Thyroid gland (tissue), 4 donors: Measurements from ENCODE around the gene TMEM209. TPM values are rescaled to one million over a fixed set of nuclear protein-coding genes. Genes with fewer than 3 reads are reported as not detected.
A peak's percentile ranks its signal among the peaks of the same experiment; 100 is the strongest.

Experiments used
- DNase-seq, 2 donors: peaks; one replicate each; pipeline ENCODE4 v3.0.0-alpha.2; 2019
- H3K27ac ChIP-seq, 3 donors: fragments of 200-600 bp; sonication (generic); 1 replicate in 2 of 3; 2 replicates in 1 of 3; pipeline ENCODE4 v1.5.1; 2016 to 2019; ENCODE audit warnings: mild to moderate bottlenecking in 1 of 3, moderate library complexity in 1 of 3
- H3K27me3 ChIP-seq: fragments of 200-600 bp; sonication (generic); one replicate; pipeline ENCODE4 v1.5.1; 2019
- H3K36me3 ChIP-seq, 2 donors: fragments of 200-600 bp; sonication (generic); one replicate each; pipeline ENCODE4 v1.5.1; 2016 to 2019
- H3K4me1 ChIP-seq, 2 donors: fragments of 200-600 bp; sonication (generic); one replicate each; pipeline ENCODE4 v1.5.1; 2017 to 2019
- H3K4me3 ChIP-seq, 3 donors: fragments of 200-600 bp; sonication (generic); replicated peaks in 1 of 3; 1 replicate in 2 of 3; 2 replicates in 1 of 3; pipeline ENCODE4 v1.5.1; 2016; ENCODE audit warnings: mild to moderate bottlenecking in 1 of 3
- H3K9me3 ChIP-seq: fragments of 200-600 bp; sonication (generic); one replicate; pipeline ENCODE4 v1.5.1; 2017
- POLR2A ChIP-seq, 2 donors: fragments of 450-650 bp; IDR thresholded peaks; one replicate each; pipeline ENCODE4 v1.6.1; 2017; ENCODE audit warnings: antibody characterized with exemption in 2 of 2, mild to moderate bottlenecking in 2 of 2, moderate library complexity in 1 of 2
- WGBS, 2 donors: methylation state at CpG; one replicate each; pipeline ENCODE4 v1.1.5; 2017; 5-methylcytosine and 5-hydroxymethylcytosine counted together
- intact Hi-C: fragments of 100-400 bp; cut with DNase I; formaldehyde crosslinking; loops from one replicate; pipeline ENCODE4 v1.15.1; 2023
- total RNA-seq, 4 donors: library from RNA; depleted of rRNA; stranded (reverse); fragments of >200 nt; gene quantifications; one replicate each; pipeline ENCODE4 v1.2.3, GENCODE V29; 2016
- TF ChIP-seq, protein P1 (sequence below), 6 experiments: fragments of 200-600 bp in 3 of 6; fragments of 450-650 bp in 3 of 6; sonication (generic) in 3 of 6; IDR thresholded peaks; one replicate each; pipeline ENCODE4 v1.5.1; 2016 to 2019; ENCODE audit warnings: antibody characterized with exemption in 6 of 6, mild to moderate bottlenecking in 2 of 6, inconsistent platforms in 1 of 6, moderate library complexity in 1 of 6

The TMEM209 gene
- total RNA-seq, 4 donors from 2014 or later, result 19.5 to 28.0 (median 24.5) TPM

DNA sequence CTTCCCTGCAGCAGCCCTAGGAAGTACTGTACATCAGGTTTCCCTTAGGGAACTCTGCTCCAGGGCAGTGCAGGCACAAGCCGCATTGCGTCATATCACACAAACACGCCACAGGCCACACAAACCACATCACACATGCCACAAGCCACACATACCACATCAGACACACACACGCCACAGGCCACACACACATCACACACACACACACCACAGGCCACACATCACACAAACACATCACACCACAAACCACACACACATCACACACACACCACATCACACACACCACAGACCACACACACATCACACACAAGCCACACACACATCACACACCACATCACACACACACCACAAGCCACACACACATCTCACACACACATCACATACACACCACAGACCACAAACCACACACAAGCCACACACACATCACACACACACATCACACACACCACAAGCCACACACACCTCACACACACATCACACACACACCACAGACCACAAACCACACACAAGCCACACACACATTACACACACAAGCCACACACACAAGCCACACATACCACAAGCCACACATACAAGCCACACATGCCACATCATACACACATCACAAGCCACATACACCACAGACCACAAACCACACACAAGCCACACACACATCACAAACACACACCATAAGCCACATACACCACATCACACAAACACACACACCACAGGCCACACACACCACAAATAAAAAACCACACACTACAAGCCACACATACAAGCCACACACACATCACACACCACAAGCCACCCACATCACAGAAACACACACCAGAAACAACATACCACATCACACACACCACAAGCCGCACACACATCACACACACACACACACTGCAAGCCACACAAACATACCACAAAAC is 53.4 kb downstream of the TMEM209 start:
- Histone ChIP-seq H3K36me3 (no peaks in the 10 kb centered on the region), H3K27me3 (no peaks in the 10 kb centered on the region), H3K4me1 (peaks cover 19 to 35% of the 10 kb centered on the region in 2 donors), H3K4me3 (no peak overlapping the region), H3K27ac (no peak overlapping the region), H3K9me3 (no peaks in the 10 kb centered on the region)
- 90 to 93% methylated on average over 5 of the region's 5 CpGs for WGBS, 2 donors
- TF ChIP-seq, protein P1, sequence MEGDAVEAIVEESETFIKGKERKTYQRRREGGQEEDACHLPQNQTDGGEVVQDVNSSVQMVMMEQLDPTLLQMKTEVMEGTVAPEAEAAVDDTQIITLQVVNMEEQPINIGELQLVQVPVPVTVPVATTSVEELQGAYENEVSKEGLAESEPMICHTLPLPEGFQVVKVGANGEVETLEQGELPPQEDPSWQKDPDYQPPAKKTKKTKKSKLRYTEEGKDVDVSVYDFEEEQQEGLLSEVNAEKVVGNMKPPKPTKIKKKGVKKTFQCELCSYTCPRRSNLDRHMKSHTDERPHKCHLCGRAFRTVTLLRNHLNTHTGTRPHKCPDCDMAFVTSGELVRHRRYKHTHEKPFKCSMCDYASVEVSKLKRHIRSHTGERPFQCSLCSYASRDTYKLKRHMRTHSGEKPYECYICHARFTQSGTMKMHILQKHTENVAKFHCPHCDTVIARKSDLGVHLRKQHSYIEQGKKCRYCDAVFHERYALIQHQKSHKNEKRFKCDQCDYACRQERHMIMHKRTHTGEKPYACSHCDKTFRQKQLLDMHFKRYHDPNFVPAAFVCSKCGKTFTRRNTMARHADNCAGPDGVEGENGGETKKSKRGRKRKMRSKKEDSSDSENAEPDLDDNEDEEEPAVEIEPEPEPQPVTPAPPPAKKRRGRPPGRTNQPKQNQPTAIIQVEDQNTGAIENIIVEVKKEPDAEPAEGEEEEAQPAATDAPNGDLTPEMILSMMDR (IDR thresholded peaks at IDR 0.05), result no peak
- no peak for TF ChIP-seq POLR2A (IDR thresholded peaks at IDR 0.05)
- intact Hi-C loops, result no loop called here
- no peak for DNase-seq

DNA sequence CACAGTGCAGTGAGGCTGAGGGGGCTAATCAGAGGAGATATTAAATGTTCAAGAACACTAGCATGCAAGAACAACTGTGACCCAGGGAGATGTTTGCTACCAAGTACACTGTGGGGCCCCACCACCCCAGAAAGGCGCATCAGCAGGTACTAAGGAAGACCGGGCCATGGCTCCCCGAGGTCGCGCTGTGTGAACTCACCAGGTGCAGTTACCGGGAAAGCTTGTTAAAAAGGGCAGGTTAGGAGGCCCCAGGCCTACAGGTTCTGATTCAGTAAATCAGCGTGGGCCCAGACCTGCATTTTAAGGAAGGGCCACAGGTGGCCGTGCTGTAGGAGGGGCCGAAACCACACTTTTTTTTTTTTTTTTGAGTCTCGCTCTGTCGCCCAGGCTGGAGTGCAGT is 54.6 kb downstream of the TMEM209 start:
- WGBS, 2 donors, result 94 to 97% methylated on average over 11 of the region's 11 CpGs
- no peaks in the 10 kb centered on the region for H3K9me3 ChIP-seq
- H3K27ac ChIP-seq, result no peak overlapping the region
- TF ChIP-seq, protein P1 (IDR thresholded peaks at IDR 0.05), result no peak
- no peak for TF ChIP-seq POLR2A (IDR thresholded peaks at IDR 0.05)
- intact Hi-C loops, result no loop called here
- H3K4me1 ChIP-seq, result peaks cover 26 to 39% of the 10 kb centered on the region in 2 donors
- no peak overlapping the region for H3K4me3 ChIP-seq
- H3K27me3 ChIP-seq, result no peaks in the 10 kb centered on the region
- H3K36me3 ChIP-seq, result no peaks in the 10 kb centered on the region
- DNase-seq, result no peak

GRCh38 chr7:130149281-130150139 is 55.7 kb downstream of the TMEM209 start:
- H3K4me3 ChIP-seq, result no peak overlapping the region
- peak; percentile 89 to 90 for DNase-seq
- H3K27ac ChIP-seq, result peak overlapping the region; percentile 30 to 56 (median 55)
- 41 to 42% methylated on average over 20 of the region's 20 CpGs for WGBS, 2 donors
- no peaks in the 10 kb centered on the region for H3K36me3 ChIP-seq
- H3K9me3 ChIP-seq, result no peaks in the 10 kb centered on the region
- H3K4me1 ChIP-seq, result peaks cover 30 to 45% of the 10 kb centered on the region in 2 donors
- TF ChIP-seq, protein P1 (IDR thresholded peaks at IDR 0.05), result no peak
- no peak for TF ChIP-seq POLR2A (IDR thresholded peaks at IDR 0.05)
- intact Hi-C loops, result no loop called here
- no peaks in the 10 kb centered on the region for H3K27me3 ChIP-seq

- Histone ChIP-seq H3K27ac (peak overlapping the region in 1 of 3 donors; percentile 30), H3K36me3 (no peaks in the 10 kb centered on the region), H3K4me1 (peaks cover 39 to 45% of the 10 kb centered on the region in 2 donors), H3K9me3 (no peaks in the 10 kb centered on the region), H3K27me3 (no peaks in the 10 kb centered on the region), H3K4me3 (no peak overlapping the region)
- intact Hi-C loops, result no loop called here
- no peak for DNase-seq
- no peak for TF ChIP-seq POLR2A (IDR thresholded peaks at IDR 0.05)
- TF ChIP-seq, protein P1 (IDR thresholded peaks at IDR 0.05), result no peak
- 78 to 85% methylated on average over 9 of the region's 9 CpGs for WGBS, 2 donors
Measured at GRCh38 chr7:130148561-130148960, 56.6 kb downstream of the TMEM209 start.
